ENCODE measurements around the gene MN1.

MN1 gene

GRCh38 chr22:27709919-27710675 lies 91.5 kb downstream of the MN1 start:
- H3K27ac ChIP-seq = no peak overlapping the region
- H3K4me3 ChIP-seq = no peak overlapping the region

- H3K27ac ChIP-seq = no peak overlapping the region
- H3K4me3 ChIP-seq = no peak overlapping the region
Observed at GRCh38 chr22:27706489-27706888, 95.1 kb downstream of the MN1 start.

GRCh38 chr22:27705408-27706080 lies 96.0 kb downstream of the MN1 start:
- no peak overlapping the region for H3K27ac ChIP-seq
- no peak overlapping the region for H3K4me3 ChIP-seq

- Histone ChIP-seq H3K27ac (no peak overlapping the region), H3K4me3 (no peak overlapping the region)
Observed at GRCh38 chr22:27704581-27704980, 97.0 kb downstream of the MN1 start.

GRCh38 chr22:27699383-27700019 lies 102.1 kb downstream of the MN1 start:
- Histone ChIP-seq H3K27ac (no peak overlapping the region), H3K4me3 (no peak overlapping the region)

GRCh38 chr22:27698813-27699212 lies 102.7 kb downstream of the MN1 start:
- no peak overlapping the region for H3K4me3 ChIP-seq

More at GRCh38 chr22:27698813-27699212, 102.7 kb downstream of the MN1 start:
- no peak overlapping the region for H3K27ac ChIP-seq

Measured in skin epidermis (tissue), 12 donors.